Measurements from ENCODE around the gene SLC26A1.

SLC26A1 gene

DNA sequence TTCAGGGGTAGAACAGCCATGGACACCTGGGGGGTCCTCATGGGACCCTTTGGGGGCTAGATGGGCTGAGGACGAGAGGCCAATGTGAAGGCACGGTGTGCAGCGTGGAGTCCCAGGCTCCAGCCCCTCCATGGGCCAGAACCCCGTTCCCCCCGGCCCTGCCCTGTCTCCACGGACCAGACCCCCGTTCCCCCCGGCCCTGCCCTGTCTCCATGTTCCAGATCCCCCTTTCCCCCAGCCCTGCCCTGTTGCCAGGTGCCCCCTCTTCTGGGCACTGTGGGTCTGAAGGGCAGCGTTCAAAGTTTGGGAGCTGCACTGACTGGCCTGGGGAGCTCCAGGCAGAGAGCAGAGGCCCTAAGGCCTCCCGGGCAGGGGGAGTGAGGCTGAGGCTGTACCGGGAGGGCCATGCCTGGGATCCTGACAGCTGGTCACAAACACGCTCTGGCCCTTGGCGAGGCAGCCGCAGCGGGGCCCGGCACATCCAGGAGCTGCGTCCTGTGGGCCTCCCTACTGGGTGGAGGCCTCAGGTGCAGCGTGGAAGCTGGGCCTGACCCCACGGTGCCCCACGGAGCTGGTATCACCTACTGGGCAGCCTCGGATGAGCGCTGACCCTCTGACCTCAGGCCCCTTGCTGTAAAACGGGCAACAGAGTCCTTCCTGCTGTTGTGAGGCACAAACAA lies 28.7 kb downstream of the SLC26A1 start:
- DNase-seq, result no peak

- DNase-seq, result no peak
Observed at GRCh38 chr4:963276-964225, 29.7 kb downstream of the SLC26A1 start.

- no peak for DNase-seq
Observed at GRCh38 chr4:962231-963208, 30.7 kb downstream of the SLC26A1 start.

GRCh38 chr4:961351-962230 lies 31.6 kb downstream of the SLC26A1 start:
- no peak for DNase-seq

DNA sequence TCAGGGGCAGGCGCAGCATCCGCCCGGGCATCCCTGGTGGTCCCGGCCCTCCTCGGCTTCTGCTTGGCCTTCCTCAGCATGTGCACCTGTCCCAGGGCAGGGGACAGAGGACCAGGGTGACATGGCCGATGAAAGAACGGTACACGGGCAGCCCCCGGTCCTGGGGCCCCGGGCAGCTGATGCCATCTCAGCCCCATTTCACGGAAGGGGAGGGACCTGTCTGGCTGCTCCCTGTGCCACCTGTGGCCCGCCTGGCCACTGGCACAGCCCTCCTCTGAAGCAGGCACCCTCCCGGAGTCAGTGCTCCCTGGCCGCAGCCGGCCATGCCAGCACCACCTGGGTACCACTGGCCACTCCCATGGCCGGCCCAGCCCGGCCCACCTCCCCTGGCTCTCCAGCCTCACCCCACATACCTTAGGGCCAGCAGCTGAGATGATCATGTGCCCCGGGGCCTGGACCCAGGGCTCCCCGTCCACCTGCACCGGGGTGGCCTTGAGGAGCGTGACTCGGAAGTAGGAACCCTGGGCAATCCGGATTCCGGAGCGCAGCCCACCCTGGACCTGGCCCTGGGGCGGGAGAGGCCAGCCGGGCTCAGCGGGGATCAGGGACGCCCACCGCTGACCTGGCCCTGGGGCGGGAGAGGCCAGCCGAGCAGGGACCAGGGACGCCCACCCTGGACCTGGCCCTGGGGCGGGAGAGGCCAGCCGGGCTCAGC lies 32.4 kb downstream of the SLC26A1 start:
- no peak for DNase-seq

- no peak for DNase-seq
Observed at GRCh38 chr4:960140-960635, 33.0 kb downstream of the SLC26A1 start.

- no peak for DNase-seq
Observed at GRCh38 chr4:959338-960139, 33.7 kb downstream of the SLC26A1 start.

GRCh38 chr4:958696-959337 lies 34.4 kb downstream of the SLC26A1 start:
- DNase-seq, result no peak

- DNase-seq, result no peak
Observed at GRCh38 chr4:958314-958665, 34.9 kb downstream of the SLC26A1 start.

GRCh38 chr4:957581-958313 lies 35.5 kb downstream of the SLC26A1 start:
- no peak for DNase-seq

GRCh38 chr4:957231-957580 lies 36.0 kb downstream of the SLC26A1 start:
- DNase-seq, result no peak

DNA sequence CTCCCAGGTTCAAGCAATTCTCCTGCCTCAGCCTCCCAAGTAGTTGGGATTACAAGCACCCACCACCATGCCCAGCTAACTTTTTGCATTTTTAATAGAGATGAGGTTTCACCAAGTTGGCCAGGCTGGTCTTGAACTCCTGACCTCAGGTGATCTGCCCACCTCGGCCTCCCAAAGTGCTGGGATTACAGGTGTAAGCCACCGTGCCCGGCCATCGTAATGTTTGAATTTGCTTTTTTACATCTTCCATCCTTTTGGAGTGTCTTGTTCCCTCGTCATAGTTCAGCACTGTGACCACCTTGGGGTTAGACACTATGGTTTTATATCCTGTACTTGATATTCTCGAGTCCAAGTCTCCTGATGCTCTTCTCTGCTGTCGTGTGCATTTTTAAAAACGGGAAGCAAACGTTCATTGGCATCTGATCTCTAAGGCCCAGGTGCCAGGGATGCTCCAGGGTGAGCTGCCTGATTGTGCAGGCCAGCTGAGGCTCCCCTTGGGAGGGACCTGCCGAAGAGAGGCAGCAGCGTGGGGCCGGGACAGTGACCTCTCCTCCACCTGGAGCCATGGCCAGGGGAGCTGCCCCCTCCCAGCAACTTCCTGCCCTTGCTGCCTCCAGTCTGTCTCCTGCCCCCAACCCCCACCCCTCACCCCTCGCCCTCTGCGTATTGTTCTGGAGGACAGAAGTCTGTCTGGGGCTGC lies 36.5 kb downstream of the SLC26A1 start:
- DNase-seq, result no peak

GRCh38 chr4:955931-956381 lies 37.2 kb downstream of the SLC26A1 start:
- no peak for DNase-seq

- no peak for DNase-seq
Observed at GRCh38 chr4:955161-955921, 37.9 kb downstream of the SLC26A1 start.

- DNase-seq, result no peak
Observed at GRCh38 chr4:954211-955020, 38.8 kb downstream of the SLC26A1 start.

DNA sequence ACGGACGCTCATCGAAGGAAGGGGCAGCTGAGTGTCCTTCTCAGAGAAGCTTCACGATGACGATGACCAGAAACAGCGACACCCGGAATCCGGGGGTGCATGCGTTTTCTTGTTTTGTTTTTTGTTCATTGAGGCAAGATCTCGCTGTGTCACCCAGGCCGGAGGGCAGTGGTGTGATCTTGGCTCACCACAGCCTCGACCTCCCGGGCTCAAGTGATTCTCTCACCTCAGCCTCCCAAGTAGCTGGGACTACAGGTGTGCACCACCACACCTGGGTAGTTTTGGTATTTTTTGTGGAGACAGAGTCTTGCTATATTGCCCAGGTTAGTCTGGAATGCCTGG lies 39.7 kb downstream of the SLC26A1 start:
- no peak for DNase-seq
